Mesendoderm (in vitro differentiated cells): ENCODE results near the gene PRRC2B.
A peak's percentile ranks its signal among the peaks of the same experiment; 100 is the strongest.

Source experiments
- DNase-seq: peaks from one replicate; pipeline ENCODE4 v3.0.0; 2013
- H2AK5ac ChIP-seq: 2 replicates; pipeline ENCODE4 v1.6.1; 2013; ENCODE audit warnings: low read length, inconsistent platforms
- H2BK120ac ChIP-seq: 2 replicates; pipeline ENCODE4 v1.6.1; 2013; ENCODE audit warnings: low read depth, mild to moderate bottlenecking, low read length, moderate library complexity, mixed read lengths
- H2BK15ac ChIP-seq: replicated peaks from 2 replicates; pipeline ENCODE4 v1.6.1; 2013; ENCODE audit warnings: low read depth, mild to moderate bottlenecking, moderate library complexity
- H2BK5ac ChIP-seq: 2 replicates; pipeline ENCODE4 v1.6.1; 2013; ENCODE audit warnings: low read length, inconsistent platforms
- H3K18ac ChIP-seq: 2 replicates; pipeline ENCODE4 v1.6.1; 2013; ENCODE audit warnings: mild to moderate bottlenecking, low read length, mixed read lengths
- H3K23ac ChIP-seq: one replicate; pipeline ENCODE4 v1.6.1; 2013; ENCODE audit warnings: low read length
- H3K27ac ChIP-seq: 2 replicates; pipeline ENCODE4 v1.5.1; 2013; ENCODE audit warnings: low read depth, mild to moderate bottlenecking, inconsistent platforms, low read length, moderate library complexity
- H3K27me3 ChIP-seq: 2 replicates; pipeline ENCODE4 v1.6.1; 2013; ENCODE audit warnings: low read length, control low read depth, mild to moderate bottlenecking, inconsistent platforms; ENCODE audit not compliant: insufficient read depth, poor library complexity
- H3K36me3 ChIP-seq: 2 replicates; pipeline ENCODE4 v1.6.1; 2013; ENCODE audit warnings: low read length, inconsistent platforms; ENCODE audit not compliant: control insufficient read depth, insufficient read depth
- H3K4ac ChIP-seq: one replicate; pipeline ENCODE4 v1.6.1; 2013; ENCODE audit warnings: low read depth, mild to moderate bottlenecking, low read length, moderate library complexity
- H3K4me1 ChIP-seq: 2 replicates; pipeline ENCODE4 v1.6.1; 2013; ENCODE audit warnings: low read depth, low read length, inconsistent platforms; ENCODE audit not compliant: control insufficient read depth
- H3K4me2 ChIP-seq: 2 replicates; pipeline ENCODE4 v1.6.1; 2013; ENCODE audit warnings: low read length
- H3K4me3 ChIP-seq: 2 replicates; pipeline ENCODE4 v1.5.1; 2013; ENCODE audit warnings: mild to moderate bottlenecking, low read length
- H3K56ac ChIP-seq: one replicate; pipeline ENCODE4 v1.6.1; 2013; ENCODE audit warnings: low read length
- H3K79me1 ChIP-seq: 2 replicates; pipeline ENCODE4 v1.6.1; 2013; ENCODE audit warnings: low read length, inconsistent platforms
- H3K79me2 ChIP-seq: 2 replicates; pipeline ENCODE4 v1.6.1; 2013; ENCODE audit warnings: mild to moderate bottlenecking, low read length; ENCODE audit not compliant: control insufficient read depth, insufficient read depth
- H3K9ac ChIP-seq: 2 replicates; pipeline ENCODE4 v1.6.1; 2013; ENCODE audit warnings: low read length, inconsistent platforms
- H4K5ac ChIP-seq: one replicate; pipeline ENCODE4 v1.6.1; 2013; ENCODE audit warnings: low read length
- H4K8ac ChIP-seq: one replicate; pipeline ENCODE4 v1.6.1; 2013; ENCODE audit warnings: low read depth, mild to moderate bottlenecking, control low read depth, low read length, moderate library complexity
- WGBS: extraction: QIAGEN DNeasy Blood & Tissue Kit; methylation state at CpG from one replicate; pipeline ENCODE4 v1.1.7; 2013; ENCODE audit warnings: low lambda C conversion rate, missing lambda C conversion rate; ENCODE audit not compliant: insufficient coverage; ENCODE audit errors: extremely low coverage; 5-methylcytosine and 5-hydroxymethylcytosine counted together

PRRC2B gene

GRCh38 chr9:131475956-131476776 lies 82.3 kb downstream of the PRRC2B start:
- Histone ChIP-seq H3K36me3 (peaks cover 44% of the 10 kb centered on the region), H3K27ac (no peak overlapping the region)
- no CpG with 5 or more reads among the region's 40 CpGs for WGBS

GRCh38 chr9:131476777-131477345 lies 83.0 kb downstream of the PRRC2B start:
- Histone ChIP-seq H2BK15ac (no peak overlapping the region), H2BK120ac (no peak overlapping the region), H3K4me1 (no peaks in the 10 kb centered on the region), H4K5ac (no peak overlapping the region), H3K23ac (no peak overlapping the region), H2BK5ac (no peak overlapping the region), H3K56ac (no peak overlapping the region), H3K27me3 (no peaks in the 10 kb centered on the region), H3K27ac (no peak overlapping the region), H3K79me1 (peaks cover 25% of the 10 kb centered on the region), H3K9ac (no peak overlapping the region), H3K79me2 (peaks cover 12% of the 10 kb centered on the region), H2AK5ac (no peak overlapping the region), H3K4me3 (no peak overlapping the region), H4K8ac (no peak overlapping the region), H3K4ac (no peak overlapping the region), H3K18ac (no peak overlapping the region), H3K4me2 (no peak overlapping the region), H3K36me3 (peaks cover 51% of the 10 kb centered on the region)
- whole genome bisulfite sequencing: no CpG with 5 or more reads among the region's 18 CpGs
- DNase-seq: no peak

More at GRCh38 chr9:131475956-131476776, 82.3 kb downstream of the PRRC2B start:
- Histone ChIP-seq H2BK15ac (no peak overlapping the region), H3K23ac (no peak overlapping the region), H3K4me2 (no peak overlapping the region), H4K8ac (no peak overlapping the region), H3K4ac (no peak overlapping the region), H2BK120ac (no peak overlapping the region), H3K79me2 (peaks cover 12% of the 10 kb centered on the region), H3K4me1 (no peaks in the 10 kb centered on the region), H2AK5ac (no peak overlapping the region), H3K27me3 (no peaks in the 10 kb centered on the region), H3K18ac (no peak overlapping the region), H2BK5ac (no peak overlapping the region), H3K4me3 (no peak overlapping the region), H3K9ac (no peak overlapping the region), H3K79me1 (peaks cover 22% of the 10 kb centered on the region), H4K5ac (no peak overlapping the region), H3K56ac (no peak overlapping the region)
- DNase-seq: no peak

- no peaks in the 10 kb centered on the region for H3K4me1 ChIP-seq
- H3K18ac ChIP-seq: no peak overlapping the region
- H3K9ac ChIP-seq: no peak overlapping the region
- no peak overlapping the region for H3K4ac ChIP-seq
- H3K56ac ChIP-seq: no peak overlapping the region
- WGBS: no CpG with 5 or more reads among the region's 11 CpGs
- H4K5ac ChIP-seq: no peak overlapping the region
- H3K79me2 ChIP-seq: peaks cover 12% of the 10 kb centered on the region
- H2BK120ac ChIP-seq: no peak overlapping the region
- H3K27ac ChIP-seq: no peak overlapping the region
- no peak overlapping the region for H3K23ac ChIP-seq
- H3K27me3 ChIP-seq: no peaks in the 10 kb centered on the region
- H2BK15ac ChIP-seq: no peak overlapping the region
- no peak overlapping the region for H2AK5ac ChIP-seq
- no peak overlapping the region for H4K8ac ChIP-seq
- H3K4me2 ChIP-seq: no peak overlapping the region
- peaks cover 55% of the 10 kb centered on the region for H3K36me3 ChIP-seq
- DNase-seq: no peak
- peaks cover 25% of the 10 kb centered on the region for H3K79me1 ChIP-seq
- H2BK5ac ChIP-seq: no peak overlapping the region
- H3K4me3 ChIP-seq: no peak overlapping the region
These were observed 83.5 kb downstream of the PRRC2B start for GRCh38 chr9:131477367-131477766.

- Histone ChIP-seq H3K18ac (no peak overlapping the region), H2BK120ac (no peak overlapping the region), H3K4ac (no peak overlapping the region), H3K56ac (no peak overlapping the region), H3K36me3 (peaks cover 58% of the 10 kb centered on the region), H3K23ac (no peak overlapping the region), H3K27me3 (no peaks in the 10 kb centered on the region), H4K5ac (no peak overlapping the region), H3K4me2 (no peak overlapping the region), H3K27ac (no peak overlapping the region), H2BK5ac (no peak overlapping the region), H3K4me1 (no peaks in the 10 kb centered on the region), H2AK5ac (no peak overlapping the region), H3K79me2 (peaks cover 11% of the 10 kb centered on the region), H3K9ac (no peak overlapping the region), H3K4me3 (no peak overlapping the region), H2BK15ac (no peak overlapping the region), H4K8ac (no peak overlapping the region), H3K79me1 (peaks cover 25% of the 10 kb centered on the region)
- WGBS: no CpG with 5 or more reads among the region's 19 CpGs
- no peak for DNase-seq
These were observed 84.0 kb downstream of the PRRC2B start for GRCh38 chr9:131477816-131478419.

GRCh38 chr9:131478421-131478868 lies 84.6 kb downstream of the PRRC2B start:
- Histone ChIP-seq H3K18ac (no peak overlapping the region), H2BK120ac (no peak overlapping the region), H3K56ac (no peak overlapping the region), H3K79me2 (peaks cover 11% of the 10 kb centered on the region), H4K5ac (no peak overlapping the region), H3K79me1 (peaks cover 22% of the 10 kb centered on the region), H3K27ac (no peak overlapping the region), H3K4me2 (no peak overlapping the region), H3K9ac (no peak overlapping the region), H3K4ac (no peak overlapping the region), H3K27me3 (no peaks in the 10 kb centered on the region), H3K4me3 (no peak overlapping the region), H3K4me1 (no peaks in the 10 kb centered on the region), H3K36me3 (peaks cover 57% of the 10 kb centered on the region), H4K8ac (no peak overlapping the region), H2AK5ac (no peak overlapping the region), H2BK5ac (no peak overlapping the region), H3K23ac (no peak overlapping the region), H2BK15ac (no peak overlapping the region)
- DNase-seq: peak; percentile 74
- WGBS: no CpG with 5 or more reads among the region's 12 CpGs
